OCI-LY3 (cell line): ENCODE data around the gene NXT1.

Source experiments
- H2AFZ ChIP-seq: fragments of 200-600, 300-600 bp; shearing (Covaris generic); 2 replicates; pipeline ENCODE4 v1.6.0; 2014; ENCODE audit warnings: antibody characterized with exemption, low read depth, low read length
- H3K27ac ChIP-seq: fragments of 200-600, 300-600 bp; sonication (generic); 2 replicates; pipeline ENCODE4 v1.5.1; 2014; ENCODE audit warnings: mild to moderate bottlenecking, low read length, moderate library complexity, mixed read lengths
- H3K27me3 ChIP-seq: fragments of 200-600, 300-600 bp; sonication (generic); 2 replicates; pipeline ENCODE4 v1.6.1; 2014; ENCODE audit warnings: low read depth, low read length, mixed read lengths
- H3K36me3 ChIP-seq: fragments of 200-600, 300-600 bp; sonication (generic); replicated peaks from 2 replicates; pipeline ENCODE3; 2014; ENCODE audit warnings: low read depth, low read length, mixed read lengths
- H3K4me1 ChIP-seq: fragments of 300-600, 200-600 bp; sonication (generic); 2 replicates; pipeline ENCODE4 v1.6.1; 2014; ENCODE audit warnings: low read length, mixed read lengths
- H3K4me2 ChIP-seq: fragments of 200-600, 300-600 bp; sonication (generic); 2 replicates; pipeline ENCODE4 v1.6.1; 2014; ENCODE audit warnings: low read length, mixed read lengths
- H3K4me3 ChIP-seq: fragments of 300-600, 200-600 bp; sonication (generic); 2 replicates; pipeline ENCODE4 v1.5.1; 2014; ENCODE audit warnings: antibody characterized with exemption, mild to moderate bottlenecking, low read length, moderate library complexity
- H3K79me2 ChIP-seq: fragments of 300-600, 200-600 bp; shearing (Covaris generic); 2 replicates; pipeline ENCODE4 v1.6.1; 2014; ENCODE audit warnings: mild to moderate bottlenecking, low read length, mixed read lengths
- H3K9ac ChIP-seq: fragments of 300-600, 200-600 bp; shearing (Covaris generic); 2 replicates; pipeline ENCODE4 v1.6.0; 2014; ENCODE audit warnings: mild to moderate bottlenecking, low read length, moderate library complexity
- H3K9me3 ChIP-seq: fragments of 200-600, 300-600 bp; shearing (Covaris generic); 2 replicates; pipeline ENCODE4 v1.6.1; 2014; ENCODE audit warnings: low read length, mixed read lengths; ENCODE audit not compliant: insufficient read depth
- H4K20me1 ChIP-seq: fragments of 200-600, 300-600 bp; sonication (generic); 2 replicates; pipeline ENCODE4 v1.6.1; 2016; ENCODE audit warnings: low read length, mixed read lengths; ENCODE audit not compliant: insufficient read depth
- CTCF ChIP-seq: fragments of 200-600, 300-600 bp; sonication (generic); IDR thresholded peaks from 2 replicates; pipeline ENCODE4 v1.5.1; 2014; ENCODE audit warnings: antibody characterized with exemption, low read length, low read depth
- EZH2phosphoT487 ChIP-seq: fragments of 200-600 bp; shearing (Covaris generic); IDR thresholded peaks from 2 replicates; pipeline ENCODE4 v1.6.1; 2018; ENCODE audit warnings: antibody characterized with exemption, mixed run types, low read depth

Gene NXT1

GRCh38 chr20:23399568-23400241 is 49.1 kb downstream of the NXT1 start:
- Histone ChIP-seq H3K9ac (no peak overlapping the region), H3K27me3 (no peaks in the 10 kb centered on the region), H3K9me3 (no peaks in the 10 kb centered on the region), H3K36me3 (peaks cover 5% of the 10 kb centered on the region), H3K79me2 (peaks cover 7% of the 10 kb centered on the region), H2AFZ (no peak overlapping the region), H3K4me3 (no peak overlapping the region), H4K20me1 (peaks cover 12% of the 10 kb centered on the region; the same call in 1 of the 2 replicates), H3K4me1 (peaks cover 4% of the 10 kb centered on the region), H3K27ac (no peak overlapping the region), H3K4me2 (no peak overlapping the region)
- TF ChIP-seq CTCF (no peak), EZH2phosphoT487 (no peak)

GRCh38 chr20:23401051-23401450 is 50.5 kb downstream of the NXT1 start:
- peaks cover 5% of the 10 kb centered on the region for H3K36me3 ChIP-seq
- H2AFZ ChIP-seq, result no peak overlapping the region
- peaks cover 12% of the 10 kb centered on the region; the same call in 1 of the 2 replicates for H4K20me1 ChIP-seq
- no peaks in the 10 kb centered on the region for H3K27me3 ChIP-seq
- H3K27ac ChIP-seq, result no peak overlapping the region
- no peak overlapping the region for H3K9ac ChIP-seq
- H3K4me3 ChIP-seq, result no peak overlapping the region
- H3K79me2 ChIP-seq, result peaks cover 10% of the 10 kb centered on the region
- H3K9me3 ChIP-seq, result no peaks in the 10 kb centered on the region
- H3K4me2 ChIP-seq, result no peak overlapping the region
- TF ChIP-seq CTCF, result no peak
- TF ChIP-seq EZH2phosphoT487, result no peak
- peaks cover 4% of the 10 kb centered on the region for H3K4me1 ChIP-seq

GRCh38 chr20:23403751-23404150 is 53.2 kb downstream of the NXT1 start:
- TF ChIP-seq CTCF (no peak), EZH2phosphoT487 (no peak)

GRCh38 chr20:23404196-23404595 is 53.6 kb downstream of the NXT1 start:
- no peak overlapping the region for H3K27ac ChIP-seq
- no peak overlapping the region for H3K4me3 ChIP-seq
- H3K79me2 ChIP-seq, result peaks cover 38% of the 10 kb centered on the region
- H2AFZ ChIP-seq, result no peak overlapping the region
- no peaks in the 10 kb centered on the region for H3K27me3 ChIP-seq
- no peak overlapping the region for H3K4me2 ChIP-seq
- no peak for TF ChIP-seq EZH2phosphoT487
- TF ChIP-seq CTCF, result no peak
- H3K9me3 ChIP-seq, result no peaks in the 10 kb centered on the region
- peaks cover 14% of the 10 kb centered on the region for H3K4me1 ChIP-seq
- H3K9ac ChIP-seq, result no peak overlapping the region
- peaks cover 30% of the 10 kb centered on the region for H4K20me1 ChIP-seq
- peaks cover 5% of the 10 kb centered on the region for H3K36me3 ChIP-seq

More at GRCh38 chr20:23403751-23404150, 53.2 kb downstream of the NXT1 start:
- Histone ChIP-seq H3K36me3 (peaks cover 5% of the 10 kb centered on the region), H3K9ac (no peak overlapping the region), H3K9me3 (no peaks in the 10 kb centered on the region), H3K79me2 (peaks cover 34% of the 10 kb centered on the region), H3K27ac (no peak overlapping the region), H3K4me3 (no peak overlapping the region), H4K20me1 (peaks cover 27% of the 10 kb centered on the region), H3K27me3 (no peaks in the 10 kb centered on the region), H3K4me1 (peaks cover 14% of the 10 kb centered on the region), H3K4me2 (no peak overlapping the region), H2AFZ (no peak overlapping the region)
